HUES64 (cell line): ENCODE measurements around the gene KCNG4.

Source experiments
- H3K27ac ChIP-seq: 2 replicates; pipeline ENCODE4 v1.7.0; 2013; ENCODE audit warnings: low read depth, low read length, inconsistent platforms
- H3K27me3 ChIP-seq: 2 replicates; pipeline ENCODE4 v1.6.1; 2013; ENCODE audit warnings: mild to moderate bottlenecking, low read length; ENCODE audit not compliant: insufficient read depth
- H3K36me3 ChIP-seq: 2 replicates; pipeline ENCODE4 v1.6.1; 2013; ENCODE audit warnings: mild to moderate bottlenecking, low read length; ENCODE audit not compliant: insufficient read depth
- H3K4me1 ChIP-seq: 2 replicates; pipeline ENCODE4 v1.6.1; 2013; ENCODE audit warnings: mild to moderate bottlenecking, low read length, moderate library complexity; ENCODE audit not compliant: insufficient read depth
- H3K4me3 ChIP-seq: 2 replicates; pipeline ENCODE4 v1.5.1; 2013; ENCODE audit warnings: mild to moderate bottlenecking, low read length, moderate library complexity
- H3K9ac ChIP-seq: 2 replicates; pipeline ENCODE4 v1.6.1; 2013; ENCODE audit warnings: mild to moderate bottlenecking, low read depth, low read length
- H3K9me3 ChIP-seq: 2 replicates; pipeline ENCODE4 v1.6.1; 2013; ENCODE audit warnings: low read depth, low read length; ENCODE audit not compliant: insufficient read depth
- WGBS: fragments of 150-250, 120-280 bp; methylation state at CpG from one replicate; pipeline ENCODE4 v1.1.7; 2013; ENCODE audit warnings: missing lambda C conversion rate; 5-methylcytosine and 5-hydroxymethylcytosine counted together

Gene KCNG4

DNA sequence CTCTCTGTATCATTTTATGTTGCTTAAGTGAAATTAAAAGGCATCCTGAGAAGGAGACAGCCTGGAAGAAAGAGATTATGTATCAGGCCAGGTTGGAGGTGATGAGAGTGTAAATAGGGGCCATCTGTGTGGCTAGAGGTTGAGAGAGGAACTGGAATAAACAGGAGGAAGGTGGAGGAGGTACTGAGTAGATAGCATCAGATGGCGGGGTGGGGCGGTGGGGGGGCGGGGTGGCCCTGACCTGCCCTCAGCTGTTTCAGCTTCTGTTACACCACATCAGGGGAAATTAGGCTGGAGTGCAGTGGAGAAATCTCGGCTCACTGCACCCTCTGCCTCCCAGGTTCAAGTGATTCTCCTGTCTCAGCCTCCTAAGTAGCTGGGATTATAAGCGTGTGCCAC is 6.9 kb upstream of the KCNG4 start:
- no peak overlapping the region for H3K4me3 ChIP-seq
- no peak overlapping the region for H3K27ac ChIP-seq
- H3K27me3 ChIP-seq = no peaks in the 10 kb centered on the region
- no peaks in the 10 kb centered on the region for H3K4me1 ChIP-seq
- no peaks in the 10 kb centered on the region for H3K36me3 ChIP-seq
- no peak overlapping the region for H3K9ac ChIP-seq
- WGBS = 94% methylated on average over 5 of the region's 5 CpGs
- H3K9me3 ChIP-seq = no peaks in the 10 kb centered on the region

DNA sequence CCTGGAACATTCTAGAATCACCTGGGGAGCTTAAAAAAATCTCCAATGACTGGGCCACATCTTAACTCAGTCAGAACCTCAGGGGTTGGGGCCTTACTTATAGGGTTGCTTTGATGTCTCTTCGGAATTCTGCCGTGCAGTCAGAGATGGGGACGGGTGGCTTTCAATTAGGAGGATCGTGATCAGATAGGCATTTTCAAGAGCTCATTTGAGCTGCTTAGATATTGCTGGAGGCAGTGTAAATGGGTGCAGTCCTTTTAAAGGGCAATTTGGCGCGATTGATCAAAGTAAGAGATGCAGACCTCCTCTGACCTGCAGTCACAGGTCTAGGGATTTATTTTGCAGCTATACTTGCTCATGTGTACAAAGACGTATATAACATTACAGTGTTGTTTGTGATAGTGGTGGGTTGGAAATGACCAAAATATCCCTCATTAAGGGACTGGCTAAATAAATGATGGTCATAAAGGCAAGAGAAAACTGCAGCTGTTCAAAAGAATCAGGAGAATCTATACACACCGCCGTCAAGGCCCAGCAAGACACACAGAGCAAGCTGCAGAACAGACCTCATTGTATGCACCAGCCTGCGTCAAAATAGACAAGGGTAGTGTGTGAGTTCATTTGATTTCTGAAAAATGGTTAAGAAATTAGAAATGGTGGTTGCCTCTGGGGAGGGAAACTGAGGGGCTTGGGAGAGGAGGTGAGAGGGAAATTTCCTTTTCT is 6.3 kb upstream of the KCNG4 start:
- no peak overlapping the region for H3K27ac ChIP-seq
- no peak overlapping the region for H3K4me3 ChIP-seq
- H3K27me3 ChIP-seq = no peaks in the 10 kb centered on the region
- WGBS = 94% methylated on average over 10 of the region's 10 CpGs
- no peaks in the 10 kb centered on the region for H3K36me3 ChIP-seq
- H3K9me3 ChIP-seq = no peaks in the 10 kb centered on the region
- H3K9ac ChIP-seq = no peak overlapping the region
- H3K4me1 ChIP-seq = no peaks in the 10 kb centered on the region

DNA sequence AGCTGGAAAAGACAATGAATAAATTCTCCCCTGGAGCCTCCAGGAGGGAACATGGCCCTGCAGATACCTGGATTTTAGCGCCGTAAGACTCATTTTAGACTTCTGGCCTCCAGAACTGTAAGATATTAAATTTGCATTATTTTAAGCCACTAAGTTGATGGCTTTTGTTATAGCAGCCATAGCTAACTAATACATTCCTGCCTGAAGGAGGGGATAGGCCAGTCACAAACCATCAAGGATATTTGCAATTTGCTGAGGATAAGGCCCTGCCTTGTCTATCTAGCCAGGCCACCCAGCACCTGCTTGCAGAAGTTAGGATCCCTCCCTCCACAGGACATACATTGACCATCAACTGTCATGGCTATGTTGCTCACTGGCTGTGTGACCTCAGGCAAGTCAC is 4.9 kb upstream of the KCNG4 start:
- Histone ChIP-seq H3K4me1 (no peaks in the 10 kb centered on the region), H3K27me3 (no peaks in the 10 kb centered on the region), H3K27ac (no peak overlapping the region), H3K9me3 (no peaks in the 10 kb centered on the region), H3K4me3 (no peak overlapping the region), H3K9ac (no peak overlapping the region), H3K36me3 (no peaks in the 10 kb centered on the region)
- 97% methylated on average over 2 of the region's 2 CpGs for WGBS

DNA sequence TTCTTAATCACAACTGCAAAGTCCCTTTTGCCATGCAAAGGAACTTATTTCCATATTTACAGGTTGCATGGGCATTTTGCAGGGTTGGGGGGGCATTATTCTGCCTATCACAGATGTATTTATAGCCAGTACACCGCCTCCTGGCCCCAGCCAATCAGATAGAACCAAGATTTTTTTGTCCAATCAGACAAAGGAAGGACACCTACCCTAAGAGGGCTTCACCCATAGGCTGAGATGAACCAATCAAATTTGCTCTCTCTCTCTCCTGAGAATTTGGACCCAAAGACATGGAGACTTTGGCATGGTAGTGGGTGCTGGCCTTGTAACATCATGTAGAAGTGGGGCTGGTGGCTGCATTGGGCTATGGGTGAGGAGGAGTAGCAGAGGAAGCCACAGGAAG is 3.9 kb upstream of the KCNG4 start:
- H3K36me3 ChIP-seq = no peaks in the 10 kb centered on the region
- no peaks in the 10 kb centered on the region for H3K9me3 ChIP-seq
- H3K9ac ChIP-seq = no peak overlapping the region
- WGBS = 95% methylated on average over 1 of the region's 1 CpG
- no peak overlapping the region for H3K4me3 ChIP-seq
- no peaks in the 10 kb centered on the region for H3K27me3 ChIP-seq
- H3K4me1 ChIP-seq = no peaks in the 10 kb centered on the region
- no peak overlapping the region for H3K27ac ChIP-seq

DNA sequence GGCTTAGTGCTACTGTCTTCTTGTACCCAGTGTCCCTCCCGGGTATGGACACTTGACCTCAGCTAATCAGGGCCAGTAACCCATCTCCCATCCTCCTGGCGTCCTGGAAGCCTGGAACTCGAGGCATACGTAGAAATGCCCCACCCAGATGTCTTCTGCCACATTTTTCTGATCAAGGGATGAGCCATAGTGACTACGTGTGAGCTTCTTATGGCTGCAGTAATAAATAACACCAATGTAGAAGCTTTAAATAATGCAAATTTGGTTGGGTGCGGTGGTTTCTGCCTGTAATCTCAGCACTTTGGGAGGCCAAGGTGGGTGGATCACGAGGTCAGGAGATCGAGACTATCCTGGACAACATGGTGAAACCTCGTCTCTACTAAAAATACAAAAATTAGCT is 3.0 kb upstream of the KCNG4 start:
- Histone ChIP-seq H3K9me3 (no peaks in the 10 kb centered on the region), H3K4me1 (no peaks in the 10 kb centered on the region), H3K27me3 (no peaks in the 10 kb centered on the region), H3K9ac (no peak overlapping the region), H3K4me3 (no peak overlapping the region), H3K27ac (no peak overlapping the region), H3K36me3 (no peaks in the 10 kb centered on the region)
- WGBS = 90% methylated on average over 9 of the region's 9 CpGs

DNA sequence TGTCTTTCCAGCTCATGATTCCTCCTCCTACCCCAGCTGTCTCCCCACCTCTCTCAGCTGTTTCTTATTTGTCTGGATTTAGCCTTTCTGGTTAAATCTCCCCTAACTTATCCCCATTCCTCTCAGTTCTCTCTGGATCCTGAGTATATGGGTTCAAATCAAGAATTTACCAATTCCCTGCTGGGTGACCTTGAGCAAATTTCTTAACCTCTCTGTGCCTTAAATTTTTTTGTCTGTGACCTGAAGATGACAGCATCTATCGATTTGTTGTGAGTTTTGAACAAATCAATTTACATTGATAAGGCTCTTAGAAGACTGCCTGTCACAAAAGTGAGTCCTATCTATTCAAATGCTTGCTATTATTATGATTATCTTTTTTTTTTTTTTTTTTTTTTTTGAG is 2.0 kb upstream of the KCNG4 start:
- Histone ChIP-seq H3K36me3 (no peaks in the 10 kb centered on the region), H3K27me3 (no peaks in the 10 kb centered on the region), H3K27ac (no peak overlapping the region), H3K4me1 (no peaks in the 10 kb centered on the region), H3K9ac (no peak overlapping the region), H3K9me3 (no peaks in the 10 kb centered on the region), H3K4me3 (no peak overlapping the region)
- WGBS = 100% methylated on average over 1 of the region's 1 CpG

DNA sequence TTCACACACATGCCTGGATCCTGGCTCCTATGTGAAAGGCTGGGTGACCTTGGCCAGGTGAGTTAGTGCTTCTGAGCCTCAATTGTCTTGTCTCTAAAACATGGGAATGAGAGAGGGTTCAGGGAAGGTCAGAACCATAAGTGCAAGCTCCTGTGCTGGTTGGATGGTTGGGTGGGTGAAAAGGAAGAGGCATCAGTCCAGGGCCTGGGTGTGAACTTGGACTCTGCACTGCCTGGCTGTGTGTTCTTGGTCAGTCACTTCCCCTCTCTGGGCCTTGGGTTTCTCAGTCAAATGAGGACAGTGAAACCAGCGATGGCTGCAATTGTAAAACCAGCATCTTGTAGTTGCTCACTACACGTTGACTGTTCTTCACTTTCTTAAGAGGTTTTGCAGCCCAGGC is 643 bp upstream of the KCNG4 start:
- Histone ChIP-seq H3K4me1 (no peaks in the 10 kb centered on the region), H3K9me3 (no peaks in the 10 kb centered on the region), H3K27ac (no peak overlapping the region), H3K27me3 (no peaks in the 10 kb centered on the region), H3K9ac (no peak overlapping the region), H3K36me3 (no peaks in the 10 kb centered on the region), H3K4me3 (no peak overlapping the region)
- 92% methylated on average over 2 of the region's 2 CpGs for WGBS

DNA sequence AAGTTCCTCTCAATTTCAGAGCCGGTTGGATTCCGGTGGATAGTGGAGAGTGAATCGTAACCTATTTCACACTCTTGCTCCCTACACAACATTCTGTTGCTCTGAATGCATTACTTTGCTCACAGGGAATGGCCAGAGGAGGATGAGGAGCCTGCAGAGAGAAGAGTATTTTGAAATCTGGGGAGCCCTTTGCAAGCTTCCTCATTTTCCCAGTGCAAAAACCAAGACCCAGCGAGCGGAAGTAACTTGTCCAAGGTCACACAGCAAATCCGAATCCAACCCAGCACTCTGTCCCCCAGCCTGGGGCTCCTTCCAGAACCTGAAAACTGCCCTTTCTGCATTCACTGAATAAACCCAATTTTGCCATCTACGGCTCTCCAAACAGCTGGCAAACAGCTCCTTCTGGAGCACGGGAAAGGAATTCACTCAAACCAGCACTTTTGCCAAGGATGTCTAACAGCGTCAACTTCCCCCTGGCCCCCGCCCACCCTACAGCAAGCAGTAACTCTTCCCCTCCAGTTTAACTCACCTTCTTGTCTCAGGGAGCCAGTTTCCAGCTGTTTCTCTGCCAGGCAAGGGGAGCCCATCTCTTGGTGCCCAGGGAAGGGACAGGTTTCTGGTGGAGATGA is 557 bp downstream of the KCNG4 start:
- H3K9ac ChIP-seq = no peak overlapping the region
- H3K4me3 ChIP-seq = no peak overlapping the region
- no peak overlapping the region for H3K27ac ChIP-seq
- H3K9me3 ChIP-seq = no peaks in the 10 kb centered on the region
- H3K36me3 ChIP-seq = no peaks in the 10 kb centered on the region
- WGBS = 77% methylated on average over 9 of the region's 10 CpGs
- H3K4me1 ChIP-seq = no peaks in the 10 kb centered on the region
- H3K27me3 ChIP-seq = no peaks in the 10 kb centered on the region

DNA sequence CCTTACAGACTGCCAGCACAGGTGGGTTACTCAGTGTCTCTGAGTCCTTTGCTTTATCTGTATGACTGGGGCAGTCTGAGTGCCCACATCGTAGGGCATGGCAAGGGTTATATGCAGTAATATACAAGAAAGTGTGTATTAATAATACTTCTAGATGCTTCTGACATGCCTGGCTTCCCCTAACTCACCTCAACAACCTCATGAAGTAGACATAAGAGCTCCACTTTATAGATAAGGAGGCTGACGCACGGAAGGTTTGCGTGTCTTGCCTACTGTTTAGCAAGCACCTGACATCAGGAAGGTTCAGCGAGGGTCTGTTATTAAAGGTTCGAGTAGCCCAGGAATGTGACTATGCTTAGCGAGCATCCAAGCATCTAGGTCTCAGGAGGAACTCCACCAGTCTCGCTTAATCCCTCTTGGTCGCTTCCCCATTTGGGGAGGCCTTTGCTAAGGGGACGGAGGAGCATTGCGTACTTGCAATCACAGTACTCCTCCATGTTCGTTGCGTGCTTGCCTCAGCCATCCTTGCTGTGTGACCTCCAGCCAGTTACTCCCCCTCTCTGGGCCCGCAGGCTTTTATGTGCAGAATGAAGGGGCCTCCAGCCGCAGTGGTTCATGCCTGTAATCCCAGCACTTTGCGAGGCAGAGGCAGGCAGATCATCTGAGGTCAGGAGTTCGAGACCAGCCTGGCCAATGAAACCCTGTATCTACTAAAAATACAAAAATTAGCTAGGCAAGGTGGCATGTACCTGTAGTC is 1.6 kb downstream of the KCNG4 start:
- Histone ChIP-seq H3K36me3 (no peaks in the 10 kb centered on the region), H3K9ac (no peak overlapping the region), H3K4me3 (no peak overlapping the region), H3K4me1 (no peaks in the 10 kb centered on the region), H3K27me3 (no peaks in the 10 kb centered on the region), H3K9me3 (no peaks in the 10 kb centered on the region), H3K27ac (no peak overlapping the region)
- WGBS = 93% methylated on average over 17 of the region's 17 CpGs

DNA sequence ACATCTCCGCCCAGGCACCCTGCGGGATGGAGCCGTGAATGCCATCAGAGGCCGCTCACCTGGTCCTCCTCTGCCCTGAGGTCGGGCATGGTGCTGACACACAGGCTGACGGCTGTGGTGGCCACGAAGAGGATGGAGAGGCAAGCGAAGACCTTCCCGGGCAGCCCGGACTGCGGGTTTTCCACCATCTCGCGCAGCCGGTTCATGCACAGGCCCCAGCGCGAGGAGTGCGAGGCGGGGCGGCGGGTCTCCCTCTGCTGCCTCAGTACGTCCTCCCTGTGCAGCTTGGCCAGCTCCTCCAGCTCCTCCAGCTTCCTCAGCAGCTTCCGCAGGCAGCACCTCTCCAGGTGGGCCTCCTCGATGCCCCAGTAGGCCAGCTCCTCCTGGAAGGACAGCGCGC is 3.1 kb downstream of the KCNG4 start:
- Histone ChIP-seq H3K9me3 (no peaks in the 10 kb centered on the region), H3K4me1 (no peaks in the 10 kb centered on the region), H3K36me3 (no peaks in the 10 kb centered on the region), H3K27ac (no peak overlapping the region), H3K27me3 (no peaks in the 10 kb centered on the region), H3K4me3 (no peak overlapping the region), H3K9ac (no peak overlapping the region)
- 93% methylated on average over 25 of the region's 25 CpGs for WGBS

DNA sequence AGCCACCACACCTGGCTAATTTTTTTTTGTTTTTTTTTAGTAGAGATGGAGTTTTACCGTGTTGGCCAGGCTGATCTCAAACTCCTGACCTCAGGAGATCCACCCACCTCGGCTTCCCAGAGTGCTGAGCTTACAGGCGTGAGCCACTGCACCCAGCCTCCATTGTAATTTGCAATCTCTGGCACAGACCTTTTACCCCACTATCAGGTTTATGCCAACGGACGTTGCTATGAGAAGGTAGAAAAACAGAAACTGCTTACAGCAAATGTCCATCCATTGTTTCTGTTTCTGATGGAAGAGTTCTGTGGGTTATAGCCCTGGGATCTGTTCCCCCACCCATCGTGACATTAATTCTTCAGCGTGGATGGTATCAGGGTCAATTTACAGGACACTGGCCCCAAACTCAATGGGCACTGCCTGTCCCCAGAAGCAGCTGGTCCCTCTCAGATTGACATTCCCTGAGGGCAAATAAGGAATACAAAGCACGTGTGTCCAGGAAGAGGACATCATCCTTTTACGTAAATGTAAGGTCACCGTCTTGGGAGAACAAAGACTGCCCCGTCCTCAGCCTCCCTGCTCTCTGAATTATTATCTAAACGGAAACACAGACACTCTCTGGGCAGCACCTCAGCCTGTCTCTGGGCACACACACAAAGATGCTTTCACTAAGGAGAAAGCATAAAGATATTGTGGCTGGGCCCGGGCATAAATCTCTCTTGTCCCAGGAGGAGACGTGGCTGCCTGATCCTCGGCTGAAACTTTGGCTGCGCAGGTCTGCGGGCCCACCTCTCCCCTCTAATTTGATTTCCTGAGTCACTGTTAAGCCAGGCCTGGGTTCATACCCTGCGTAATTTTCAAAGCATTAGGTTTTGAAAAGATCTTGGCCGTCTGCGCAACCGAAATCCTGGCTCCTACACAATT is 5.2 kb downstream of the KCNG4 start:
- no peaks in the 10 kb centered on the region for H3K9me3 ChIP-seq
- no peak overlapping the region for H3K4me3 ChIP-seq
- H3K27ac ChIP-seq = no peak overlapping the region
- WGBS = 89% methylated on average over 21 of the region's 21 CpGs
- H3K36me3 ChIP-seq = no peaks in the 10 kb centered on the region
- no peak overlapping the region for H3K9ac ChIP-seq
- H3K27me3 ChIP-seq = no peaks in the 10 kb centered on the region
- no peaks in the 10 kb centered on the region for H3K4me1 ChIP-seq
